RWPE1 (cell line): ENCODE measurements around the gene TMEM41B.

Source experiments
- CTCF ChIA-PET: fragments of 350-600 bp; sonication (Branson Sonifier 250); formaldehyde crosslinking; extraction: SDS; loops from one replicate; lab custom pipeline; 2021; lab: Yijun Ruan, JAX
- POLR2A ChIA-PET: fragments of 400-600 bp; formaldehyde crosslinking; extraction: SDS; loops from one replicate; lab custom pipeline; 2020; ENCODE audit warnings: antibody characterized with exemption; ENCODE audit not compliant: low non-redundant PET; lab: Yijun Ruan, JAX
- DNase-seq: peaks from one replicate; pipeline ENCODE4 v3.0.0; 2012; ENCODE audit warnings: low spot score
- H3K27ac ChIP-seq: fragments of 450-650 bp; 2 replicates; pipeline ENCODE4 v1.5.1; 2017
- TF ChIP-seq, protein P1 (sequence below): fragments of 450-650 bp; conservative IDR thresholded peaks from 2 replicates; pipeline ENCODE4 v1.5.1; 2017; ENCODE audit warnings: low read depth, mild to moderate bottlenecking

Gene TMEM41B

DNA sequence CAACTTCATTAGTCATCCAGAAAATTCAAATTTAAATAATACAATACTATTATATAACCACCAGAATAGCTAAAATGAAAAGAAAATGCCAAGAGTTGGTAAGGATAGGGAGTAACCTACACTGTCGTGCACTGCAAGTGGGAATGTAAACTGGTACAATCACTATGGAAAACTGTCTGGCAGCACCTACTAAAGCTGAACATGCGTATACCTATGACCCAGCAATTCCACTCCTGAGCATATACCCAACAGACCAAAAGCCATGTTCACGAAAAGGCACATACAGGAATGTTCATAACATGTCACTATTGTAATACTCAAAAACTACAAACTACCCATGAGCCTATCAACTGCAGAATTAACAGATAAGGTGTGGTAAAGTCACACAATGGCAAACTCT is 81.9 kb downstream of the TMEM41B start:
- DNase-seq: no peak
- TF ChIP-seq, protein P1, sequence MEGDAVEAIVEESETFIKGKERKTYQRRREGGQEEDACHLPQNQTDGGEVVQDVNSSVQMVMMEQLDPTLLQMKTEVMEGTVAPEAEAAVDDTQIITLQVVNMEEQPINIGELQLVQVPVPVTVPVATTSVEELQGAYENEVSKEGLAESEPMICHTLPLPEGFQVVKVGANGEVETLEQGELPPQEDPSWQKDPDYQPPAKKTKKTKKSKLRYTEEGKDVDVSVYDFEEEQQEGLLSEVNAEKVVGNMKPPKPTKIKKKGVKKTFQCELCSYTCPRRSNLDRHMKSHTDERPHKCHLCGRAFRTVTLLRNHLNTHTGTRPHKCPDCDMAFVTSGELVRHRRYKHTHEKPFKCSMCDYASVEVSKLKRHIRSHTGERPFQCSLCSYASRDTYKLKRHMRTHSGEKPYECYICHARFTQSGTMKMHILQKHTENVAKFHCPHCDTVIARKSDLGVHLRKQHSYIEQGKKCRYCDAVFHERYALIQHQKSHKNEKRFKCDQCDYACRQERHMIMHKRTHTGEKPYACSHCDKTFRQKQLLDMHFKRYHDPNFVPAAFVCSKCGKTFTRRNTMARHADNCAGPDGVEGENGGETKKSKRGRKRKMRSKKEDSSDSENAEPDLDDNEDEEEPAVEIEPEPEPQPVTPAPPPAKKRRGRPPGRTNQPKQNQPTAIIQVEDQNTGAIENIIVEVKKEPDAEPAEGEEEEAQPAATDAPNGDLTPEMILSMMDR: no peak
- no peak overlapping the region for H3K27ac ChIP-seq
- POLR2A ChIA-PET: no interaction called here
- CTCF ChIA-PET: no interaction called here

DNA sequence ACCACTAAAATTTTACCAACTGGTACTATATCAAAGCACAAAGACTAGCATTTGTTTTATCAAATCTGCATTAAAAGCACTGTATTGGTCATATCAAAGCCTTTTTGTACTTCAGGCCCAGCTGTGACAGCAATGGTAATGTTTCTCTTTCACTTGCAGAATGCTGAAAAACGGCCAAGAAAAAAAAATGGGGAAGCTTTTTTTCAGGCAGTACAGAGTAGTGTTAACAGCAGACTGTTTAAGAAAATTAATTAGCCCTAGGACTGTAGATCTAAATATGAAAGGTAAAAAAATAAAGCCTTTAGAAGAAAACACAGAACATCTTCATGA is 82.6 kb downstream of the TMEM41B start:
- TF ChIP-seq, protein P1: no peak
- DNase-seq: no peak
- ChIA-PET POLR2A (no interaction called here), CTCF (interaction anchor here (0.7 kb wide), 1 partner anchor 214 kb away, joined by 4 read pairs; no protein-coding TSS in a partner anchor)
- H3K27ac ChIP-seq: no peak overlapping the region
